Measurements from ENCODE around the gene TGM2. TPM values are rescaled to one million over a fixed set of nuclear protein-coding genes. Genes with fewer than 3 reads are reported as not detected.

The TGM2 gene
- total RNA-seq, 1 donor from 2014 or later, result 5.5 TPM

GRCh38 chr20:38193586-38194105, 28.6 kb upstream of the TGM2 start:
- H3K27me3 ChIP-seq (ENCODE audit: control insufficient read depth, insufficient read depth, low read length), result no peaks in the 10 kb centered on the region
- no peak for DNase-seq (ENCODE audit: low read depth)
- H3K4me3 ChIP-seq (ENCODE audit: low read depth, low read length), result no peak overlapping the region
- no peaks in the 10 kb centered on the region for H3K36me3 ChIP-seq (ENCODE audit: control insufficient read depth, insufficient read depth, low read length)
- no peak for FAIRE-seq
- TF ChIP-seq CTCF (IDR thresholded peaks at IDR 0.05; ENCODE audit: insufficient read depth, low read length, severe bottlenecking), result no peak

- DNase-seq (ENCODE audit: low read depth) (no peak), FAIRE-seq (peak; percentile 13)
- H3K36me3 ChIP-seq (ENCODE audit: control insufficient read depth, insufficient read depth, low read length), result no peaks in the 10 kb centered on the region
- H3K27me3 ChIP-seq (ENCODE audit: control insufficient read depth, insufficient read depth, low read length), result no peaks in the 10 kb centered on the region
- no peak for TF ChIP-seq CTCF (IDR thresholded peaks at IDR 0.05; ENCODE audit: insufficient read depth, low read length, severe bottlenecking)
- H3K4me3 ChIP-seq (ENCODE audit: low read depth, low read length), result no peak overlapping the region
Measured at GRCh38 chr20:38192323-38192885, 27.3 kb upstream of the TGM2 start.

- no peak overlapping the region for H3K4me3 ChIP-seq (ENCODE audit: low read depth, low read length)
- H3K27me3 ChIP-seq (ENCODE audit: control insufficient read depth, insufficient read depth, low read length), result no peaks in the 10 kb centered on the region
- TF ChIP-seq CTCF (IDR thresholded peaks at IDR 0.05; ENCODE audit: insufficient read depth, low read length, severe bottlenecking), result no peak
- FAIRE-seq (no peak), DNase-seq (ENCODE audit: low read depth) (no peak)
- no peaks in the 10 kb centered on the region for H3K36me3 ChIP-seq (ENCODE audit: control insufficient read depth, insufficient read depth, low read length)
Measured at GRCh38 chr20:38191654-38192053, 26.6 kb upstream of the TGM2 start.

GRCh38 chr20:38190936-38191371, 25.9 kb upstream of the TGM2 start:
- H3K27me3 ChIP-seq (ENCODE audit: control insufficient read depth, insufficient read depth, low read length), result no peaks in the 10 kb centered on the region
- DNase-seq (ENCODE audit: low read depth), result no peak
- no peak for TF ChIP-seq CTCF (IDR thresholded peaks at IDR 0.05; ENCODE audit: insufficient read depth, low read length, severe bottlenecking)
- no peaks in the 10 kb centered on the region for H3K36me3 ChIP-seq (ENCODE audit: control insufficient read depth, insufficient read depth, low read length)
- peak; percentile 58 for FAIRE-seq
- no peak overlapping the region for H3K4me3 ChIP-seq (ENCODE audit: low read depth, low read length)

GRCh38 chr20:38190166-38190565, 25.1 kb upstream of the TGM2 start:
- no peak overlapping the region for H3K4me3 ChIP-seq (ENCODE audit: low read depth, low read length)
- DNase-seq (ENCODE audit: low read depth), result no peak
- FAIRE-seq, result no peak
- no peaks in the 10 kb centered on the region for H3K27me3 ChIP-seq (ENCODE audit: control insufficient read depth, insufficient read depth, low read length)
- H3K36me3 ChIP-seq (ENCODE audit: control insufficient read depth, insufficient read depth, low read length), result no peaks in the 10 kb centered on the region
- no peak for TF ChIP-seq CTCF (IDR thresholded peaks at IDR 0.05; ENCODE audit: insufficient read depth, low read length, severe bottlenecking)

- DNase-seq (ENCODE audit: low read depth) (peak; percentile 18), FAIRE-seq (no peak)
- H3K4me3 ChIP-seq (ENCODE audit: low read depth, low read length), result no peak overlapping the region
- TF ChIP-seq CTCF (IDR thresholded peaks at IDR 0.05; ENCODE audit: insufficient read depth, low read length, severe bottlenecking), result peak; percentile 6
- no peaks in the 10 kb centered on the region for H3K27me3 ChIP-seq (ENCODE audit: control insufficient read depth, insufficient read depth, low read length)
- no peaks in the 10 kb centered on the region for H3K36me3 ChIP-seq (ENCODE audit: control insufficient read depth, insufficient read depth, low read length)
Measured at GRCh38 chr20:38187517-38187916, 22.4 kb upstream of the TGM2 start.

Measured in bronchial epithelial cell (primary cell).